ENCODE data around the gene PHLDA1.

DNA sequence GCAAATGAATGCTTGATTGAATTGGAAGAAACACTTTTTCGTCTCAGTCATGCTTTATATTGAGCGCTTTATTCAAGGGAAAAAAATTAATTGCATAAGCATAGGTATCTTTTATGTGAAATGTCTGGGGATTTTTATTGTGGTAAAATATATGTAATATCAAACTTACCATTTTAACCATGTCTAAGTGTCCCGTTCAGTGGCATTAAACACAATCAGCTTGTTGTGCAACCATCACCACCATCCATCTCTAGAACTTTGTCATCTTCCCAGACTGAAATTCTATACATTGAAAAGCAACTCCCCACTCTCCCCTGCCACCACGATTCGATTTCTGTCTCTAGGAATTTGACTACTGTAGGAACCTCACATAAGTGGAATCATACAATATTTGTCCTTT, 39.8 kb downstream of the PHLDA1 start:
- TF ChIP-seq, protein P1, sequence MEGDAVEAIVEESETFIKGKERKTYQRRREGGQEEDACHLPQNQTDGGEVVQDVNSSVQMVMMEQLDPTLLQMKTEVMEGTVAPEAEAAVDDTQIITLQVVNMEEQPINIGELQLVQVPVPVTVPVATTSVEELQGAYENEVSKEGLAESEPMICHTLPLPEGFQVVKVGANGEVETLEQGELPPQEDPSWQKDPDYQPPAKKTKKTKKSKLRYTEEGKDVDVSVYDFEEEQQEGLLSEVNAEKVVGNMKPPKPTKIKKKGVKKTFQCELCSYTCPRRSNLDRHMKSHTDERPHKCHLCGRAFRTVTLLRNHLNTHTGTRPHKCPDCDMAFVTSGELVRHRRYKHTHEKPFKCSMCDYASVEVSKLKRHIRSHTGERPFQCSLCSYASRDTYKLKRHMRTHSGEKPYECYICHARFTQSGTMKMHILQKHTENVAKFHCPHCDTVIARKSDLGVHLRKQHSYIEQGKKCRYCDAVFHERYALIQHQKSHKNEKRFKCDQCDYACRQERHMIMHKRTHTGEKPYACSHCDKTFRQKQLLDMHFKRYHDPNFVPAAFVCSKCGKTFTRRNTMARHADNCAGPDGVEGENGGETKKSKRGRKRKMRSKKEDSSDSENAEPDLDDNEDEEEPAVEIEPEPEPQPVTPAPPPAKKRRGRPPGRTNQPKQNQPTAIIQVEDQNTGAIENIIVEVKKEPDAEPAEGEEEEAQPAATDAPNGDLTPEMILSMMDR (IDR thresholded peaks at IDR 0.05 in 8 of 11, conservative IDR thresholded peaks at IDR 0.05 in 3 of 11): no peak
- TF ChIP-seq POLR2AphosphoS5 (IDR thresholded peaks at IDR 0.05): no peak
